Erythroblast (primary cell): ENCODE measurements around the gene RPL15.

Experiments used
- GATA1 ChIP-seq: IDR thresholded peaks from 2 replicates; pipeline ENCODE4 v1.6.1; 2011; ENCODE audit warnings: low read depth, mild to moderate bottlenecking, control low read depth, low read length, moderate library complexity
- POLR2A ChIP-seq: IDR thresholded peaks from 2 replicates; pipeline ENCODE4 v1.6.1; 2011; ENCODE audit warnings: mild to moderate bottlenecking, low read length

DNA sequence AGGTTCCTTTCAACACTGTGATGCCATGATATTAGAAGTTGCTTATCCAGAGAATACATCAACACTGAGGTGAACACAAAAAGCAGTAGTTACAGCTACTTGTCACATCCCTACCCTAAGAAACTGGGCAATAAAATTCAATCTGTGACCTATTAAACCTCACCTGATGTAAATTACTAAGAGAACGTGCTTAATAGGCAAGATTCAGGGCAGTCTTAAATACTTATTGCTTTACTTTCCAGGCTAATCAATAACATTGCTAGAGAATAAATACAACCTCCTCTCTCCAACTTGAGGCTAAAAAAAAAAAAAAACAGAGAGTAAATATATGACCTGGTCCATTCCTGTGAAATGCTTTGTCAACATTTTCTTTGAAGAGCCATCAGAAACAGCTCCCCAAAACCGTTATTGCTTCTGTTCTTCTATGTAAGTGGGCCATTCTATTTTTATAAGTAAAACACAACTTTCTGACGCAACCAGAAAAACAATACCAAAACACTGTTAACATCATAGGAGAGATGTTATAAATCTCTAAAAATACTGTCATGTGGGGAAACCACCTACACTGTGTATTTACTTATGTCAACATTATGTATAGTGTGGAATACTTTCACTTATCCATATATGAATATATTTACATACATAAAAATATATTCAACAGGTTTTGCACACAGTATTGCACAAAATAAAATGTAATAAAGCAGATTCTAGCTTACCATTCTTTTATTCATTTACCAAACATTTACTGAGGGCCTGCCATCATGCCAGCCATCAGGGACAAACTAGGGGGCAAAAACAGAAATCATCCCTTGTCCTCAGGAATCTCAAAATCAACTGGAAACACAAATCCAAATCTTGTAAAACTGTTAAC, 2.8 kb upstream of the RPL15 start:
- TF ChIP-seq POLR2A (no peak), GATA1 (no peak)
